ENCODE measurements around the gene RAVER1.

GRCh38 chr19:10378124-10378523 is 44.8 kb upstream of the RAVER1 start:
- TF ChIP-seq POLR2A (IDR thresholded peaks at IDR 0.05) (no peak), POLR2AphosphoS5 (IDR thresholded peaks at IDR 0.05) (no peak)
